HEK293T (cell line): ENCODE measurements around the gene MATN4.

Experiments used
- ARNT ChIP-seq: fragments of 450-650 bp; IDR thresholded peaks from 2 replicates; pipeline ENCODE4 v1.6.1; 2017; ENCODE audit warnings: mild to moderate bottlenecking
- CTBP1 ChIP-seq: fragments of 450-650 bp; IDR thresholded peaks from 2 replicates; pipeline ENCODE4 v1.6.1; 2016; ENCODE audit warnings: borderline replicate concordance
- ELF4 ChIP-seq: fragments of 450-650 bp; IDR thresholded peaks from 2 replicates; pipeline ENCODE4 v1.6.1; 2017; ENCODE audit warnings: antibody characterized with exemption
- FOXM1 ChIP-seq: fragments of 450-650 bp; IDR thresholded peaks from 2 replicates; pipeline ENCODE4 v1.6.1; 2017; ENCODE audit warnings: mild to moderate bottlenecking, borderline replicate concordance
- HDGF ChIP-seq: fragments of 450-650 bp; IDR thresholded peaks from 2 replicates; pipeline ENCODE4 v1.6.1; 2017; ENCODE audit warnings: antibody characterized with exemption, borderline replicate concordance
- NFRKB ChIP-seq: fragments of 450-650 bp; IDR thresholded peaks from 2 replicates; pipeline ENCODE4 v1.6.1; 2016; ENCODE audit warnings: mild to moderate bottlenecking, moderate library complexity
- SUZ12 ChIP-seq: fragments of 450-650 bp; IDR thresholded peaks from 2 replicates; pipeline ENCODE4 v1.6.1; 2016; ENCODE audit warnings: mild to moderate bottlenecking
- ZNF384 ChIP-seq: fragments of 450-650 bp; IDR thresholded peaks from 2 replicates; pipeline ENCODE4 v1.6.1; 2016
- TF ChIP-seq, protein P1 (sequence below): fragments of 450-650 bp; IDR thresholded peaks from 2 replicates; pipeline ENCODE4 v1.6.1; 2016

- TF ChIP-seq HDGF (no peak), NFRKB (no peak), ARNT (no peak), ELF4 (no peak), FOXM1 (no peak), ZNF384 (no peak), CTBP1 (no peak), SUZ12 (no peak)
- TF ChIP-seq, protein P1, sequence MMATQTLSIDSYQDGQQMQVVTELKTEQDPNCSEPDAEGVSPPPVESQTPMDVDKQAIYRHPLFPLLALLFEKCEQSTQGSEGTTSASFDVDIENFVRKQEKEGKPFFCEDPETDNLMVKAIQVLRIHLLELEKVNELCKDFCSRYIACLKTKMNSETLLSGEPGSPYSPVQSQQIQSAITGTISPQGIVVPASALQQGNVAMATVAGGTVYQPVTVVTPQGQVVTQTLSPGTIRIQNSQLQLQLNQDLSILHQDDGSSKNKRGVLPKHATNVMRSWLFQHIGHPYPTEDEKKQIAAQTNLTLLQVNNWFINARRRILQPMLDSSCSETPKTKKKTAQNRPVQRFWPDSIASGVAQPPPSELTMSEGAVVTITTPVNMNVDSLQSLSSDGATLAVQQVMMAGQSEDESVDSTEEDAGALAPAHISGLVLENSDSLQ: no peak
These were observed 47.3 kb upstream of the MATN4 start for GRCh38 chr20:45355209-45356084.
